Nephron progenitor cell (in vitro differentiated cells): ENCODE measurements around the gene EXOC3.
"Not testable (repeated sequence)": the region's sequence is repeated elsewhere in the genome, so short reads cannot be mapped to it uniquely, and the experiment has no call there.

ENCODE experiments used
- DNase-seq: peaks from one replicate; pipeline ENCODE4 v3.0.0; 2021
- H3K27ac Mint-ChIP-seq: 2 replicates; pipeline ENCODE4 v1.8.0; 2021; ENCODE audit warnings: mild to moderate bottlenecking, moderate library complexity, mixed read lengths
- H3K27me3 Mint-ChIP-seq: 2 replicates; pipeline ENCODE4 v1.8.0; 2021; ENCODE audit warnings: mild to moderate bottlenecking, low read depth, mixed read lengths; ENCODE audit not compliant: poor library complexity
- H3K36me3 Mint-ChIP-seq: 2 replicates; pipeline ENCODE4 v1.8.0; 2021; ENCODE audit warnings: low read depth, mixed read lengths
- H3K4me1 Mint-ChIP-seq: 2 replicates; pipeline ENCODE4 v1.8.0; 2021; ENCODE audit warnings: mixed read lengths
- H3K4me3 Mint-ChIP-seq: 2 replicates; pipeline ENCODE4 v1.8.0; 2021; ENCODE audit warnings: mild to moderate bottlenecking, moderate library complexity, mixed read lengths
- H3K9me3 Mint-ChIP-seq: 2 replicates; pipeline ENCODE4 v1.8.0; 2021; ENCODE audit warnings: mild to moderate bottlenecking, moderate library complexity, mixed read lengths
- CTCF ChIP-seq: fragments of 200-600 bp; sonication (generic); IDR thresholded peaks from 2 replicates; pipeline ENCODE4 v1.5.0; 2021; ENCODE audit warnings: antibody characterized with exemption

Gene EXOC3

GRCh38 chr5:472656-473550 lies 29.9 kb downstream of the EXOC3 start:
- Mint-ChIP-seq H3K4me3 (peak overlapping the region; percentile 77), H3K27ac (no peak overlapping the region), H3K9me3 (no peaks in the 10 kb centered on the region), H3K27me3 (peaks cover 42% of the 10 kb centered on the region), H3K4me1 (peaks cover 17% of the 10 kb centered on the region), H3K36me3 (peaks cover 5% of the 10 kb centered on the region)
- TF ChIP-seq CTCF = no peak
- DNase-seq = peak; percentile 94

GRCh38 chr5:473551-474192 lies 30.7 kb downstream of the EXOC3 start:
- TF ChIP-seq CTCF = no peak
- H3K9me3 Mint-ChIP-seq = no peaks in the 10 kb centered on the region
- H3K4me3 Mint-ChIP-seq = peak overlapping the region; percentile 84
- no peak overlapping the region for H3K27ac Mint-ChIP-seq
- DNase-seq = peak; percentile 58
- peaks cover 17% of the 10 kb centered on the region for H3K4me1 Mint-ChIP-seq
- peaks cover 42% of the 10 kb centered on the region for H3K27me3 Mint-ChIP-seq
- peaks cover 5% of the 10 kb centered on the region for H3K36me3 Mint-ChIP-seq

GRCh38 chr5:474232-474839 lies 31.4 kb downstream of the EXOC3 start:
- Mint-ChIP-seq H3K4me1 (peaks cover 17% of the 10 kb centered on the region), H3K27me3 (peaks cover 42% of the 10 kb centered on the region), H3K4me3 (peak overlapping the region; percentile 84)
- H3K36me3 Mint-ChIP-seq, H3K9me3 Mint-ChIP-seq, H3K27ac Mint-ChIP-seq: not testable (repeated sequence)
- peak; percentile 4 for DNase-seq

- Mint-ChIP-seq H3K27ac (no peak overlapping the region), H3K9me3 (no peaks in the 10 kb centered on the region), H3K4me3 (peak overlapping the region; percentile 84), H3K27me3 (peaks cover 42% of the 10 kb centered on the region), H3K36me3 (peaks cover 5% of the 10 kb centered on the region), H3K4me1 (peaks cover 17% of the 10 kb centered on the region)
- no peak for TF ChIP-seq CTCF
- DNase-seq = peak; percentile 49
Observed at GRCh38 chr5:474840-475661, 32.1 kb downstream of the EXOC3 start.

GRCh38 chr5:475704-476101 lies 32.7 kb downstream of the EXOC3 start:
- Mint-ChIP-seq H3K9me3 (no peaks in the 10 kb centered on the region), H3K27me3 (peaks cover 46% of the 10 kb centered on the region), H3K36me3 (peaks cover 5% of the 10 kb centered on the region), H3K27ac (no peak overlapping the region), H3K4me3 (peak overlapping the region; percentile 63), H3K4me1 (peaks cover 17% of the 10 kb centered on the region)
- no peak for DNase-seq
- TF ChIP-seq CTCF = no peak
